H54 (cell line): Measurements from ENCODE around the gene INHA.

Source experiments
- DNase-seq: peaks from one replicate; pipeline ENCODE4 v3.0.0; 2011; ENCODE audit warnings: low spot score, mixed read lengths; ENCODE audit not compliant: insufficient read length
- FAIRE-seq: peaks from 3 replicates; lab custom pipeline; 2011; peaks lifted over from hg19 to GRCh38; lab: Jason Lieb, UNC
- POLR2A ChIP-seq: IDR thresholded peaks from 2 replicates; pipeline ENCODE4 v1.6.1; 2011; ENCODE audit warnings: low read depth, mild to moderate bottlenecking, low read length

Gene INHA

GRCh38 chr2:219592736-219593135 is 20.6 kb downstream of the INHA start:
- no peak for DNase-seq
- TF ChIP-seq POLR2A: no peak
- no peak for FAIRE-seq

- DNase-seq: no peak
- no peak for FAIRE-seq
- TF ChIP-seq POLR2A: no peak
Observed at GRCh38 chr2:219593154-219593553, 21.0 kb downstream of the INHA start.

GRCh38 chr2:219595256-219595655 is 23.1 kb downstream of the INHA start:
- DNase-seq (no peak), FAIRE-seq (no peak)
- no peak for TF ChIP-seq POLR2A

GRCh38 chr2:219596954-219597551 is 24.9 kb downstream of the INHA start:
- TF ChIP-seq POLR2A: no peak
- DNase-seq (no peak), FAIRE-seq (no peak)

GRCh38 chr2:219597552-219598307 is 25.6 kb downstream of the INHA start, which contains the start of gene STK11IP:
Gene STK11IP, plus strand, starts transcription at chr2:219597857. Its CDS starts 263 bp downstream, at chr2:219598120.
- peak; percentile 61 for FAIRE-seq
- DNase-seq: peak; percentile 99
- TF ChIP-seq POLR2A: peak; percentile 80

GRCh38 chr2:219598308-219599078 is 26.4 kb downstream of the INHA start:
- TF ChIP-seq POLR2A: no peak
- FAIRE-seq (no peak), DNase-seq (no peak)

GRCh38 chr2:219603771-219604170 is 31.7 kb downstream of the INHA start:
- no peak for FAIRE-seq
- no peak for DNase-seq
- no peak for TF ChIP-seq POLR2A

- TF ChIP-seq POLR2A: no peak
- no peak for FAIRE-seq
- no peak for DNase-seq
Observed at GRCh38 chr2:219605607-219605954, 33.5 kb downstream of the INHA start.

- no peak for FAIRE-seq
- no peak for TF ChIP-seq POLR2A
- no peak for DNase-seq
Observed at GRCh38 chr2:219607931-219608330, 35.8 kb downstream of the INHA start.

GRCh38 chr2:219608399-219608964 is 36.4 kb downstream of the INHA start:
- no peak for DNase-seq
- FAIRE-seq: no peak
- TF ChIP-seq POLR2A: no peak

GRCh38 chr2:219609149-219609750 is 37.1 kb downstream of the INHA start:
- no peak for TF ChIP-seq POLR2A
- FAIRE-seq (no peak), DNase-seq (no peak)

- no peak for TF ChIP-seq POLR2A
- no peak for FAIRE-seq
- no peak for DNase-seq
Observed at GRCh38 chr2:219611306-219611705, 39.2 kb downstream of the INHA start.

GRCh38 chr2:219611866-219612576 is 39.9 kb downstream of the INHA start:
- FAIRE-seq (no peak), DNase-seq (no peak)
- no peak for TF ChIP-seq POLR2A
